Raji (cell line): ENCODE measurements around the gene ADAM15.

Source experiments
- POLR2A ChIP-seq: IDR thresholded peaks from 2 replicates; pipeline ENCODE4 v1.6.1; 2011; ENCODE audit warnings: low read depth, low read length, control low read depth; ENCODE audit not compliant: insufficient read depth

The ADAM15 gene

DNA sequence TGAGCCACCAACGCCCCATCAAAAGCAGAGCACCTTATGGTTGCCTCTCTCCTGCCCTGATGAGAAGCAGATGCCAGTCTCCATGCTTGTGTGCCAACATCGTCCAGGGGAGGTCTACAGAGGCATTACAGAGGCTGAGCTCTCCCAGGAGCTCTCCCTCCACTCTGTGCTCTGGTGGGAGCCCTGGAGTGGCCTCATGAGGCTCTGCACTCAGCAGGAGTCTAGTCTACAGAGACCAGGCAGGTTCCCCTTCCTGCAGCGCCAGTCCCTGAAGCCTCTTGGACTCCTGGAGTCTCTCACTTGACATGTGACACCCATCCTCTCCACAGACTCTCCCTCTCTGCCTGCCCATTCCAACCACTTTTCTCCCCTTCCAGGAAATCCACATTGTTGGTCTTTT lies 14.1 kb upstream of the ADAM15 start:
- TF ChIP-seq POLR2A = no peak

DNA sequence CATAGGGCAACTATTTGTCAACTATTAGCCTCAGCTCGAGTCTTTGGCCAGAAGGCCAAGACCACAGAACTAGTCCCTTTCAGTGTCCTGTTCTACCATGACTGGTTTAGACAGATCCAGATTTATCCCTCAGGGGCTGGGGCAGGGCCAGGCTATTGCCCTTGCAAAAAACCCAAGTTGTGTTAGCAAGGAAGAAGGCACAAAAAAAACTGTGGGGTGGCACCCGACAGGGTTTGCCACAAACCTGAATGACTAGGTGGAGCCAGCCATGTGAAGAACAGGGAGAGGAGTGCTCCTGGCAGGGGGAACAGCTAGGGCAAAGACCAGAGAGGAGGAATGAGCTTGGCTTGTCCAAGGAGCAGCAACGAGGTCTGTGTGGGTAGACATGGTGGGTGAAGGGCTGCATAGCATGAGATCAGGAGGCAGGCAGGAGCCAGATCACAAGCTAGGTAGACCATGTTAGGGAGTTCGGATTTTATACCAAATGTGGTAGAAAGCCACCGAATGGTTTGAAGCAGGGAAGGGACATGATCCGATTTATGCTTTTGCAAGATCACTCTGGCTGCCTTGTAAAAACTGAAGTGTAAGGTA lies 13.2 kb upstream of the ADAM15 start:
- TF ChIP-seq POLR2A = no peak

DNA sequence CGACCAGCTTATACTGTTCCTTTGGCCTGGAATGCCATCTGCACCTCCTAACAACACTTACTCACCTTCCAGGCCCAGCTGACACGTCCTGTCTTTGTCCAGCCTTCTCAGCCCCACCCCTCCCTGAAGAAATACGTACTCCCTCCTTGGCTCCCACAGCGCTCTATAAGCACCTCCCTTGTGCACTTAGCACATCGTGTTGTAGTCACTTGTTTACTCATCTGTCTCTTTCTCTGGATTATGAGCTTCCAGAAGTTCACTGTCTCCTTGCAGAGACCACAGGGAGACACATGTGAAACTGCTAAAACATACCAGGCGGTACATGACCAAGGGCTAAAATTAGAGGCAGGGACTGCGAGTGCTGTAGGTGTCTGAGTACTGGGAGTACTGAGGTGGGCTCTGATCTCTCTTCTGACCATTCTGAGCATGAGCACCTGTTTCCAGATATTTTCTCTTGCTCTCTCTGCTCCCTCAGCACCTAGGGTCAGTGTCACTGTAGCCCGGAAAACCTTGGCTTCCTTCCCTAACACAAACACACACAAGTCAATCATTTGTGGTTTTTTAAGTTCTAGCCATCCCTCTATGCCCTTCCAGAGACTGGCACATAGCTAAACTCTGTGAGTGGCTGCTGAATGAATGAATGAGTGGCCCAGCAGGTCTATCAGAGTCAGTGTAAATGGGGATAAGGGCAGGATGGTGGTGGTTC lies 12.4 kb upstream of the ADAM15 start:
- TF ChIP-seq POLR2A = no peak

DNA sequence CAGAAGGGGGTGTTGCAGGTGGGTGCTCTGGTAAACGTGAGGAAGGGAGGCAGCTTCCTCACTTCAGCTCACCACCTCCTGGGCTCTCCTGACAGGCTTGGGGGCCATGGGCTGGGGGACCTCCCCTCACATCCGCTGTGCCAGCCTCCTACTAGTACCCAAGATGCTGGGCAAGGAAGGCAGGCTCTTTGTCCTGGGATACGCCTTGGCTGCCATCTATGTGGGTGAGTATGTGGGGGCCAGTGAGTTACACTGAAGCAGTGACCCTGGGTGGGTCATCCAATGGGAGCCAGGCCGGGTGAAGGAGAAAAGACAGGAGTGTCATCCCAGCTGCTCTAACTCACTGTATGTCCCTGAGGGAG lies 11.8 kb upstream of the ADAM15 start:
- no peak for TF ChIP-seq POLR2A

DNA sequence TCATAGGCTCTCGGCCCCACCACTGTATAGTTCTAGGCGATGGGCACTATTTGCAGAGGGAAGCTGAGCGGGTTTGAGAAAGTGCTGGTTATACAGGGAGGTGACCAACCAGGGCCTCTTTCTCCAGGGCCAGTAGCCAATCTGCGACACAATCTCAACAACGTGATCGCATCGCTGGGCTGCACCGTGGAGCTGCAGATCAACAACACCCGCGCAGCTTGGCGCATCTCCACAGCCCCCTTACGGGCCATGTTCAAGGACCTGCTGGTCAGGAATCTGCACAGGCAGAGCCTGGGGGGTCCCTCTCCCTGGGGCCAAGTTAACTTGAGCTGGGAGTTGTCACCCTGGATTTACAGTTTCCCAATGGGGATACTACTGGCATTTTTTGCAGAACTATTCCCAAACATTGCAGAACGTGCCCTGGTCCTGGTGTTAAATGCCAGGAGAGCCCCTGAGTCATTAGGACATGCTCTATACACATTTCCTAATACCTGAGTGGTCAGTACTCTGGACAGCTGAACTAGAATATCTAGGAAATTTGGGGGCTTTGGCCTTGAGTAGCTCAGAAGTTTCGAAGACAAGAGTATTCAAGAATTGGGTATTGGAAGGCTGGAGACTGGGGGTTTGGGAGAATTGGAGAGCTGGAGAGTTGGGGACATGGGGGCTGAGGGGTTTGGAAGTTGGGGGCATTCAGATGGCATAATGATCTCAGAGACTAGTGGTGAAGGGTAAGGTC lies 10.6 kb upstream of the ADAM15 start:
- no peak for TF ChIP-seq POLR2A

DNA sequence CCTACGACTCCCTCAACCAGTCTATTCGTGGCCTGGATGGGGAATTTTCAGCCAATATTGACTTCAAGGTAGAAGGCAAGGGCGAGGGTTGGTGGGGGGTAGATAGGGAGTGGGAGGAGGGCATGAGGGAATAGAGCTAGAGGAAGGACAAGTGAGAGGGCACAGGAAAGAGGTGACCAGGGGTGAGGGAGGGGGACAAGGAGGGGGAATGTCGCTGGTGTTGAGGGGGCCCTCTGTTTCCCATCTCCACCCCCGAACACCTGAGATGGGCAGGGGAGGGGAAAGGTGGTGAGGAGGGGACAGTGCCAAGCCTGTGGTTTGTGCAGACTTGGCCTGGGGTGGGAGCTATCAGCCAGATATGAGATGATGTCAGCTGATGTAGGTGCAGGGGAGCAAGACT lies 8.3 kb upstream of the ADAM15 start:
- no peak for TF ChIP-seq POLR2A

DNA sequence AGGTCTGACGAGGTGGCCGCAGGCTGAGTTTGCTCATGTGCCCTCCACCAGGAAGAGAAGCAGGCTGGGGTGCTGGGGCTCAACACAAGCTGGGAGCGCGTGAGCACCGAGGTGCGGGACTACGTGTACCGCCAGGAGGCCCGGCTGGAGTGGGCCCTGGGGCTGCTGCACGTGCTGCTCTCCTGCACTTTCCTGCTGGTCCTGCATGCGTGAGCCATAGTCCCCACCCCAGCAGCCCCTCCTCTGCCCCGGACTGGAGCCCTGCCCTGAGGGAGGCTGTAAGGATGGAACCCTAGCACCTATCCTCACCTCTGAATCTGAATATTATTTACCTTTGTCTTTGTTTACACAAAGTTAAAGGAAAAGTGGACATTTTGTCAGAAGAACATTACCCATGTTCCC lies 7.8 kb upstream of the ADAM15 start:
- TF ChIP-seq POLR2A = no peak

DNA sequence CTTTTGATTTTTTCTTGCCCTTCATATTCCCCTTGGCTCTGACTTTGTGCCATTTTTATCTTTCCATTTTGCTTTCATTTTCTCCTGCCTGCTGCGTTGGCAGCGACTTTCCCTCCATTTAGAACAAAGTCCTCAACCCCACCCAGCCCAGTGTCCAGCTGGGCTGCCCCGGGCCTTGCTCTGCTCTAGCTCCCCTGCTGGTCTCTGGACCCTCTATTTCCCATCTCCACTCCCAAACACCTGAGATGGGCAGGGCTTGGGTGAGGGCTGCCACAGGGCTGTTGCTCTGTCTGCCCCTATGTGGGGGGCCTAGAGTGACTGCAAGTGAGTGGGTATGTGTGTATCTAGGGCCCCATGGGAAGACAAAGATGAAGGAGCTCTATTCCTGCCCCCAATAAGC lies 7.3 kb upstream of the ADAM15 start:
- TF ChIP-seq POLR2A = no peak

DNA sequence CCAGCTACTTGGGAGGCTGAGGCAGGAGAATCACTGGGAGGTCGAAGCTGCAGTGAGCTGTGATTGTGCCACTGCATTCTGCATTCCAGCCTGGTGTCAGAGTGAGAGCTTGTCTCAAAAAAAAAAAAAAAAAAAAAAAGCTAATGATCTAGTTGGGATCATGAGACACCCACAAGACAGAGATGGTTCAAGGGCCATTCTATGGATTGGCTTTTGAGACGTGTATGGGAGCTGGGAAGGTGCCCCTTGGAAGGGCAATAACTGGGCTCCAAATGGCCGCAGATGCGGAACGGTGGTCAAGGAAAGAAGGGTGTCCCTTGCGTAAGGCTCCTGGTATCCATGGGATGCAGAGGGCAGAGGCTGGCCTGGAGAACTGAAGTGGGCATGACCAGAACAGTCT lies 6.8 kb upstream of the ADAM15 start:
- TF ChIP-seq POLR2A = no peak

DNA sequence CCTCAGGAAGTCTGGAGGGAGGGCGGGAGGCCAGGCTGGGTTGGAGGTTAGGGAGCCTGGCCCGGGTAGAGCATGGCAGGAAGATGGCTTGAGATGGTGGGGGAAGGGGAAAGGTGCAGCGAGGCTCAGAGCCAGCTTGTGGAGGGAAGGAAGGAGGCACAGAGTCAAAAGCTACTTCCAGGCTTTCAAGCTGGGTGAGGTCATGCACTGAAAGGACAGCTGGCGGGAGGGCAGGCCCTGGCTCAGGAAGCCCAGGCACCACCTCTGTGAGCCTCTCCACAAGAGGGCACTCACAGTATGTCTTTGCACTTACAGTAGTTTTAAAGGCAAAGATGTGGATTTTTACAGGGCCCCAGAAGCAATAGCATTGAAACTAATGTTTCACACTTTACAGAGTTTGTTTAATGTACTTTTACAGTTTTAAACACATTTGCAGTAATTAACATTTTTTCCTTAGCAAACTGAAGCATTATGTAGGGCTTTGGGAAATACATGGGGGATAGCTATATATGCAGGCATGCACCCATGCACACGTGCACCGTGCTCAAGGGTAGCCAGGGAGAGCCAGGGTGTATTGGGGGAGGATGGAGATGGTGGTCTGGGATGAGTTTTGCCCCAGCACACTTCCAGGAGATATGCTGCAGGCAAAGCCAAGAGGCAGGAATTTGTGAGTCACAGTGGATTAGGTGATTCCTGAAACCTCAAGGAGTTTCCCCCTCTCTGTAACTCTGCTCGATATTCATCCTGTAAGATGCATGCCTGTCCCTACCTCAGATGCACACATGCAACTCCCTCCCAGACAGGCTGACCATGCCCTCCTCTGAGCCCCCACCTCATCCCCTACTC lies 6.1 kb upstream of the ADAM15 start:
- TF ChIP-seq POLR2A = no peak

DNA sequence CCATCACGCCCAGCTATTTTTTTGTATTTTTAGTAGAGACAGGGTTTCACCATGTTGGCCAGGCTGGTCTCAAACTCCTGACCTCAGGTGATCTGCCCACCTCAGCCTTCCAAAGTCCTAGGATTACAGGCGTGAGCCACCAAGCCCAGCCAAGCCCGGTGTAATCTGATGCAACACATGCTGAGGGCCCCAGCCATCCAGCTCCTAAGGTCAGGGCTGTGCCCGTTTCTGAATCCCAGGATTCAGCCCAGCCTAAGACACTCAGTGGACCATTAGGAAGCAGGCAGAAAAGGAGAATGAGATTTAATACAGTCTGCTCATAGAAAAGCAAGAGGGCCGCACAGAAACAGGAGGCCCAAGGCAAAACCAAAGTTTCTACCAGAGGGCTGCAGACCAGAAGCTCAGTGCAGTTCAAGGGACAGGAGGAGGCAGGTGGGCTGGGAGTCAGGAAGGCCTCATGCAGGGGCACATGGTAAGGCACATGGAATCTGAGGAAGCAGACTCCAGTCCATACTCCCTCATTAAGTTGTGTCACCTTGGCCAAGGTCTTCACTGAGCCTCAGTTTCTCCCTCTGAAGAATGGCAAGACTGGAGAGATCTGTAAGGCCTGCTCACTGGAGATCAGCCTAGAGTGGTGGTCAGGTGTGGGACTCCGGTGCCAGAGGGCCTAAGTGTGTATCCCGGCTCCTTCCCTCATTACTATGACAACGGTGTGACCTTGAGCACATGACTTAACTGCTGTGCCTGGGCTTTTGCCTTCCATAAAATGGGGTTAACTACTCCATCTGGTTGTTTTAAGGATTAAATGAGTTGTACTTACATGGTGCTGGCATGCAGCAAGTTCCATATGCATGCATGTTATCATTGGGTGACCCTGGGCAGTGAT lies 2.4 kb upstream of the ADAM15 start:
- no peak for TF ChIP-seq POLR2A

DNA sequence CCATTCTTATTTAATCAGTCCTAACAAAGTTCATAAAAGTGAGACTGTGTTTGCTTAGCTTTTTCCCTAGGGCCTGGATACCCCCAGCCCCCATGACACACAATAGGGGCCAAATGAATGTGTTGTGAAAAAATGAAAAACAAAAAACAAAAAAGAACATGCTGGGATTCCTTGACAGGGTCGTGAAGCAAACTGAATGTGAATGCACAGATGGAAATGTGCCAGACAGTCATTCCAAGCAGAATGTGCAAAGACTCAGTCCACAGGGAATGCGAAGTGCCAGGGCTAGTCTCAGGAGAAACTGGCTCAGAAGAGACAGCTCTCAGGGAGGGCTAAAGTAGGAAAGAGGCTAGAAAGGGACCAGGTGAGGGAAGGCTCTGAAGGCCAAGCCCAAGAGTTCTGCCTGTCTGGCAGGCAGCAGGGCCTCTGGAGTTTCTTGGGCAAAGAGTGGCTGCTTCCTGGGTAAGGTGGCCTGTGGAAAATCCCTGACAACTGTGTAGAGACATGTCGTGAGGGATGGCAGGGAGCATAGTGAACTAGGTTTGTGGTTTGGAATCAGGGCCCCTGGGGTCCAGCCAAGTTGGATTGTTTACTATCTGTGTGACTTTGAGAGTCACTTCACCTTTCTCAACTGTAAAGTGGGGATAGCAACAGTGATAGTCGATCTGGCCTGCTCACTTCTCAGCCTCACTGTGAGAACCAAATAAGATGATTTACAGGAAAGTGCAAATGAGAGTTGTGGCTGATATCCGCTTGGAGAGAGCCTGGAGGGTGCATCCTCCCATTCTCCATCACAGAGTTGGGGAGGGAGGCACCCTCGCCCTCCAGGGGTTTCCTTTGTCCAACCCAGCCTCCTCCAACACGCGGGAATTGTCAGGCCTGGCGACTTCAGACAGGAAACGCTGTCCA lies 1.2 kb upstream of the ADAM15 start:
- TF ChIP-seq POLR2A = no peak

DNA sequence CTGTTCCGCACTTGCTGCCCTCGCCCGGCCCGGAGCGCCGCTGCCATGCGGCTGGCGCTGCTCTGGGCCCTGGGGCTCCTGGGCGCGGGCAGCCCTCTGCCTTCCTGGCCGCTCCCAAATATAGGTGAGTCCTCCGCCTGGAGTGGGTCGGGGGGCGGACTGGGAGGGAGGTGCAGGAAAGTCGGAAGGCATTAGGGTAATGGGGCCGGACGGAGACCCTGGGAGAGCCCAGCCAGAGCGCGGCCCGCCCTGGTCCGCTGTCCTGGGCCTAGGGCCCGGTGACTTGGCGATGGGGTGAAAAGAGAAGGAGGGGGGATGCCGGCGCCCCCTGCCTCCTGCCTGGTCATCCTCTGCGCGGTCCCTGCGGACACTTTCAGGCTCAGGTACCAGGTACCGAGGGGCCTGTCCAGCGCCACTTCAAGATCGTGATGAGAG lies 243 bp downstream of the ADAM15 start:
- peak; percentile 69; the same call in 1 of the 2 replicates for TF ChIP-seq POLR2A

DNA sequence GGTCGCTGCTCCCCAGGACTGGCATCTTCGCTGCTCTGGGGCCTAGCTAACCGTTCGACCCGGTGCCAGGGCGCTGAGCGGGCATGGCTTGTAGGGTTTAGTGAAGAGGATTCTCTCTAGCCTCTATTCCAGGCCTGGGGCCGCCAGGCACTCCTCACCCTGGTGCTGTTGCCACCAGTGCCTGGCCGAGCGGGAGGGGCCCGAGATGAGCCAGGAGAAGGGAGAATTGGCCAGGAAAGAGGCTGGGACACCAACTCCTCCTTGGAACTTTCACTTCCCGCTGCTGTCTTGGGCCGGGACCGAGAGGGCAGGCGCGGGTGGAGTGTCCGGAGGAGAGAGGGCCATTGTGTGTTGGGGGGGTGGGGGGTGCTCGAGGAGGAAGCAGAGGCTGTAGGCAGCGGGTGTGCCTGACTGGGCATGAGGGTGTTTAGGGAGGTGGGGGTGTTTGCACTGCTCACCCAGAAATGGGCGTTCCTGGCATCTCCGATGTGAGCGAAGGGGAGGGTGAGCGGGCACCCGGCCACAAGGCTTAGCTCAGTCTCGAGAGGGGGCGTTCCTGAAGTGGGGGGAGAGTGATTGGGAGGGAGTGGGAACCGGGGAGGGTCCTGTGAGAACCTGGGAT lies 772 bp downstream of the ADAM15 start:
- no peak for TF ChIP-seq POLR2A
